Measurements from ENCODE around the gene KIF18A. TPM values are rescaled to one million over a fixed set of nuclear protein-coding genes. Genes with fewer than 3 reads are reported as not detected.

The KIF18A gene
- total and polyA plus RNA-seq, 9 of the 15 experiments (the other 6 are each of a cell fraction or from before 2014, with no cell fraction given): 15.1 to 36.1 (median 24.3) TPM

DNA sequence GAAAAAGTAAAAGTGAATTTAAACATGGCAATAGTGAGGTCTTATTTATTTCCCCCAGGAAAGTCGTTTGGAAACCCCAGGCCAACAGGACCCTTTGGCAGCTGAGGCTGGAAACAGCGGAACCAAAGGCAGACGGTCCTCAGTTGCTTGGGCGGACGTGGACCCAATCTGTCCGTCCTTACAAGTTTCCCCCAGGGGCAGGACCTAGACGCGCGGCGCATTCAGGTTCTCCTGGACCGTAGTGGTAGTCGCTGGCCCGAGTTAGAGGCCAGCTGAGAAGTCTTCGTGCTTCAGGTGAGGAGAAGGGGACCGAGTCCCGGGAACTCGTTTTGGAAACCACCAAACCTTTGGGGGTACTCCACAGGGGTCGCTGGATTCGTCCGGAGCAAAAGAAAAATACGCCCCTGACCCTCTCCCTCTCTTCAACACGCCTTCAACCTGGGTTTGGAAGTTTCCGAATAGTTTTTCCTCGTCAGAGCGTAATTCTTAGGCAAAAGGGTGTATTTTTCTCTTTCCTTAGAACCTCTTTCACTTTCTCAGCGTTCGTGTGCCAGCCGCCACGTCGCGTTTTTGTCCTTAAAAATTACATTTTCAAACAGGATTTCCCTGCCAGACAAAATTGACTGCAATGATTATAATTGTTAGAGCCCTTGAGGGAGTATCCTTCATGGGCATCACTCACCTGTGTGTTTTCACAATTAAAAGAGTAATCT lies 2.3 kb upstream of the KIF18A start (continued):
- TF ChIP-seq, protein P1, sequence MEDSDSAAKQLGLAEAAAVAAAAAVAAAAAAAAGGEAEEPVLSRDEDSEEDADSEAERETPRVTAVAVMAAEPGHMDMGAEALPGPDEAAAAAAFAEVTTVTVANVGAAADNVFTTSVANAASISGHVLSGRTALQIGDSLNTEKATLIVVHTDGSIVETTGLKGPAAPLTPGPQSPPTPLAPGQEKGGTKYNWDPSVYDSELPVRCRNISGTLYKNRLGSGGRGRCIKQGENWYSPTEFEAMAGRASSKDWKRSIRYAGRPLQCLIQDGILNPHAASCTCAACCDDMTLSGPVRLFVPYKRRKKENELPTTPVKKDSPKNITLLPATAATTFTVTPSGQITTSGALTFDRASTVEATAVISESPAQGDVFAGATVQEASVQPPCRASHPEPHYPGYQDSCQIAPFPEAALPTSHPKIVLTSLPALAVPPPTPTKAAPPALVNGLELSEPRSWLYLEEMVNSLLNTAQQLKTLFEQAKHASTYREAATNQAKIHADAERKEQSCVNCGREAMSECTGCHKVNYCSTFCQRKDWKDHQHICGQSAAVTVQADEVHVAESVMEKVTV (CRISPR knock-in tag; IDR thresholded peaks at IDR 0.05): no peak
- TF ChIP-seq CBFA2T2 (conservative IDR thresholded peaks at IDR 0.05) (no peak), ZNF780A (CRISPR knock-in tag; IDR thresholded peaks at IDR 0.05) (no peak), ZNF3 (CRISPR knock-in tag; IDR thresholded peaks at IDR 0.05) (no peak), HNRNPUL1 (IDR thresholded peaks at IDR 0.05; ENCODE audit: low read length) (no peak), THRAP3 (IDR thresholded peaks at IDR 0.05; ENCODE audit: borderline replicate concordance) (no peak), FOXJ2 (tag; IDR thresholded peaks at IDR 0.05) (no peak), EZH2 (IDR thresholded peaks at IDR 0.05; ENCODE audit: borderline replicate concordance, low read depth, low read length) (no peak), ZNF184 (CRISPR knock-in tag; IDR thresholded peaks at IDR 0.05) (no peak), BRD9 (IDR thresholded peaks at IDR 0.05; ENCODE audit: low read depth, partially characterized antibody) (peak; percentile 32), SRSF9 (IDR thresholded peaks at IDR 0.05; ENCODE audit: borderline replicate concordance, low read depth, low read length) (no peak)
- TF ChIP-seq, protein P2, sequence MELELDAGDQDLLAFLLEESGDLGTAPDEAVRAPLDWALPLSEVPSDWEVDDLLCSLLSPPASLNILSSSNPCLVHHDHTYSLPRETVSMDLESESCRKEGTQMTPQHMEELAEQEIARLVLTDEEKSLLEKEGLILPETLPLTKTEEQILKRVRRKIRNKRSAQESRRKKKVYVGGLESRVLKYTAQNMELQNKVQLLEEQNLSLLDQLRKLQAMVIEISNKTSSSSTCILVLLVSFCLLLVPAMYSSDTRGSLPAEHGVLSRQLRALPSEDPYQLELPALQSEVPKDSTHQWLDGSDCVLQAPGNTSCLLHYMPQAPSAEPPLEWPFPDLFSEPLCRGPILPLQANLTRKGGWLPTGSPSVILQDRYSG (tag; conservative IDR thresholded peaks at IDR 0.05; ENCODE audit: low read depth): no peak
- TF ChIP-seq, protein P3, sequence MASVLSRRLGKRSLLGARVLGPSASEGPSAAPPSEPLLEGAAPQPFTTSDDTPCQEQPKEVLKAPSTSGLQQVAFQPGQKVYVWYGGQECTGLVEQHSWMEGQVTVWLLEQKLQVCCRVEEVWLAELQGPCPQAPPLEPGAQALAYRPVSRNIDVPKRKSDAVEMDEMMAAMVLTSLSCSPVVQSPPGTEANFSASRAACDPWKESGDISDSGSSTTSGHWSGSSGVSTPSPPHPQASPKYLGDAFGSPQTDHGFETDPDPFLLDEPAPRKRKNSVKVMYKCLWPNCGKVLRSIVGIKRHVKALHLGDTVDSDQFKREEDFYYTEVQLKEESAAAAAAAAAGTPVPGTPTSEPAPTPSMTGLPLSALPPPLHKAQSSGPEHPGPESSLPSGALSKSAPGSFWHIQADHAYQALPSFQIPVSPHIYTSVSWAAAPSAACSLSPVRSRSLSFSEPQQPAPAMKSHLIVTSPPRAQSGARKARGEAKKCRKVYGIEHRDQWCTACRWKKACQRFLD (CRISPR knock-in tag; IDR thresholded peaks at IDR 0.05): peak; percentile 50; the same call in 1 of the 2 replicates
- TF ChIP-seq, protein P4, sequence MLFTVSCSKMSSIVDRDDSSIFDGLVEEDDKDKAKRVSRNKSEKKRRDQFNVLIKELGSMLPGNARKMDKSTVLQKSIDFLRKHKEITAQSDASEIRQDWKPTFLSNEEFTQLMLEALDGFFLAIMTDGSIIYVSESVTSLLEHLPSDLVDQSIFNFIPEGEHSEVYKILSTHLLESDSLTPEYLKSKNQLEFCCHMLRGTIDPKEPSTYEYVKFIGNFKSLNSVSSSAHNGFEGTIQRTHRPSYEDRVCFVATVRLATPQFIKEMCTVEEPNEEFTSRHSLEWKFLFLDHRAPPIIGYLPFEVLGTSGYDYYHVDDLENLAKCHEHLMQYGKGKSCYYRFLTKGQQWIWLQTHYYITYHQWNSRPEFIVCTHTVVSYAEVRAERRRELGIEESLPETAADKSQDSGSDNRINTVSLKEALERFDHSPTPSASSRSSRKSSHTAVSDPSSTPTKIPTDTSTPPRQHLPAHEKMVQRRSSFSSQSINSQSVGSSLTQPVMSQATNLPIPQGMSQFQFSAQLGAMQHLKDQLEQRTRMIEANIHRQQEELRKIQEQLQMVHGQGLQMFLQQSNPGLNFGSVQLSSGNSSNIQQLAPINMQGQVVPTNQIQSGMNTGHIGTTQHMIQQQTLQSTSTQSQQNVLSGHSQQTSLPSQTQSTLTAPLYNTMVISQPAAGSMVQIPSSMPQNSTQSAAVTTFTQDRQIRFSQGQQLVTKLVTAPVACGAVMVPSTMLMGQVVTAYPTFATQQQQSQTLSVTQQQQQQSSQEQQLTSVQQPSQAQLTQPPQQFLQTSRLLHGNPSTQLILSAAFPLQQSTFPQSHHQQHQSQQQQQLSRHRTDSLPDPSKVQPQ (CRISPR knock-in tag; IDR thresholded peaks at IDR 0.05; ENCODE audit: borderline replicate concordance): no peak
- TF ChIP-seq, protein P5, sequence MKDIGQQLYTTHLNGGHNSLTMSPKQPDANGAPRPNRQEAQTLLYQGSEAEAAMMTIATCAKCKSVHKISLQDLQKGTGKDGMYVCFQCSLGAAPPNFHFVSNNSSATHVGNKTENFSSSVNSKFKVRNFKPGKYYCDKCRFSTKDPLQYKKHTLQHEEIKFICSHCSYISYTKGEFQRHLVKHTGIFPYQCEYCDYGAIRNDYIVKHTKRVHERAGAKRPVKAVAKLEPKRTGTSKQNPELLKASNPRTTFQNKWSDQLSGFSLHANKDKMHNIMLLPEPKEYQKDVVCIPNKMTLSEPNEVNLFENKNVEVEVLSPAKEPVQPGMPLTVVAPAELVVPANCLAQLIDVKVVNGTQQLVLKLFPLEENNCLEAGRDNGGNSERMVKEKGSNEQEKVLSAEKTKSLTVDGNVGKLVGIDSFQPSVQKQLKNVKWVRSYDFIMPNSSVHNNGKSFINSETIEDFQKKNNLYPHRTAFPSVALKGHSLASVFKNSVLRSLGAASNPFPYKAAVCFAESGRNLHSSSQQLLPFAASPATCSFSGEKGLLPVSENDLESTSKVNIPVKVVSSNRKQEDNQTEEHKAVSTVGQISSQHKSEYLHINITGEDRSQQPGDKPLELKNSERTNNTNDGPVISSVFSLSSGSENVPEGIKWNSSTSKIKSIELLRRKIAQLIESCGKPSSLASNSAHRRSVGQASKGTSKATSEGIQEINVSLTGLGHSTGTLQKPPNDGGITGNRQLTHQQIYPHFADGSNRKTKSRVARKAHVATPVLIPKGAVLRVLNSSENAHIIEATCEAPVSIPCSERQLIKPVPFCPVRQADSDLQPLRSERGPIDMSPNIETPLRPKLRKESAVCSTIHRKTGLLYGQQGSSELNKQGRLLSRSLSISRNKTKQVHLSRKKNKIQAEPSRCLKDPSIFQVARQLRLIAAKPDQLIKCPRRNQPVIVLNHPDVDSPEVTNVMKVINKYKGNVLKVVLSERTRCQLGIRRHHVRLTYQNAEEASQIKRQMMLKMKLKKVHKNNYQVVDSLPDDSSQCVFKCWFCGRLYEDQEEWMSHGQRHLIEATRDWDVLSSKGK (CRISPR knock-in tag; IDR thresholded peaks at IDR 0.05): no peak
- TF ChIP-seq, protein P6, sequence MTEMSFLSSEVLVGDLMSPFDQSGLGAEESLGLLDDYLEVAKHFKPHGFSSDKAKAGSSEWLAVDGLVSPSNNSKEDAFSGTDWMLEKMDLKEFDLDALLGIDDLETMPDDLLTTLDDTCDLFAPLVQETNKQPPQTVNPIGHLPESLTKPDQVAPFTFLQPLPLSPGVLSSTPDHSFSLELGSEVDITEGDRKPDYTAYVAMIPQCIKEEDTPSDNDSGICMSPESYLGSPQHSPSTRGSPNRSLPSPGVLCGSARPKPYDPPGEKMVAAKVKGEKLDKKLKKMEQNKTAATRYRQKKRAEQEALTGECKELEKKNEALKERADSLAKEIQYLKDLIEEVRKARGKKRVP (CRISPR knock-in tag; IDR thresholded peaks at IDR 0.05): peak; percentile 31; the same call in 1 of the 2 replicates

Data from K562 (cell line).